Stimulated activated CD8-positive, alpha-beta memory T cell treated with anti-CD3 and anti-CD28 coated beads, Interleukin-15, amount 100 ng/mL, for 1 hour (primary cell): ENCODE data around the gene ZDHHC11.
"Not testable (repeated sequence)": the region's sequence is repeated elsewhere in the genome, so short reads cannot be mapped to it uniquely, and the experiment has no call there.

Experiments used
- DNase-seq: peaks from one replicate; pipeline ENCODE4 v3.0.0-alpha.2; 2020; ENCODE audit warnings: low read depth

Gene ZDHHC11

DNA sequence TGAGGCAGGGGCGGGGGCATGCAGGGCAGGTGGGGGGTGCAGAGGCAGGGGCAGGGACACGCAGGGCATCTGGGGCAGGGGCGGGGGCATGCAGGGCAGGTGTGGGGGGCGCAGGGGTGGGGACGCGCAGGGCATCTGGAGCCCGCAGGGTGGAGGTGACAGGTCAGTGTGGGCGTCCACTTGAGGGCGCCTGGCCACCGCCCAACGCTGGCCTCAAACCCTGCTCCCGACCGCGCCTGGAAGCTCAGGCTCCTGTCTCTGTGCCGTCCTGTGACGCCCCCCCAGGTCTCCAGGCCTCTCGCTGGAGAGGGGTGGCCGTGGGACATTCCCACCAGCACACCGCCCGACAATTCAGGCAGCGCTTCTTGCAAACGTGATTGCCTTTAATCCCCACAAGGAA, 6.9 kb downstream of the ZDHHC11 start:
- not testable (repeated sequence) for DNase-seq

DNA sequence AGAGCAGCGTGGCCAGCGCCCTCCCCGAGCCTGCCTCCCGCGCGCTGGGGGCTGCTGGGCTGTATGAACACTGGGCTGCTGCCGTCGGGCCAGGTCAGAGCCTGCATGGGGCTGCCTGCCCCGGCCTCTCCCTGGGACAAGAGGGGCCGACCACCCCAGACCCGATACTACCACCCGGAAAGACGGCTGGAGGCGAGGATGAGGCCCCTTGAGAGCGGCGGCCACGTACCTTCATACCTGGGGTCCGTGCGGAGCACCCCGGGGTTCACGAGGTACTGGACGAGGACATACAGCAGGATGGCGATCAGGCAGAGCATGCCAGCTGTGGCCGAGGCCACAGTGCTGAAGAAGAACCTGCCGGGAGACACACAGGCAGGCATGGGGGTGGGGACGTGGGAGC, 7.4 kb downstream of the ZDHHC11 start:
- not testable (repeated sequence) for DNase-seq

DNA sequence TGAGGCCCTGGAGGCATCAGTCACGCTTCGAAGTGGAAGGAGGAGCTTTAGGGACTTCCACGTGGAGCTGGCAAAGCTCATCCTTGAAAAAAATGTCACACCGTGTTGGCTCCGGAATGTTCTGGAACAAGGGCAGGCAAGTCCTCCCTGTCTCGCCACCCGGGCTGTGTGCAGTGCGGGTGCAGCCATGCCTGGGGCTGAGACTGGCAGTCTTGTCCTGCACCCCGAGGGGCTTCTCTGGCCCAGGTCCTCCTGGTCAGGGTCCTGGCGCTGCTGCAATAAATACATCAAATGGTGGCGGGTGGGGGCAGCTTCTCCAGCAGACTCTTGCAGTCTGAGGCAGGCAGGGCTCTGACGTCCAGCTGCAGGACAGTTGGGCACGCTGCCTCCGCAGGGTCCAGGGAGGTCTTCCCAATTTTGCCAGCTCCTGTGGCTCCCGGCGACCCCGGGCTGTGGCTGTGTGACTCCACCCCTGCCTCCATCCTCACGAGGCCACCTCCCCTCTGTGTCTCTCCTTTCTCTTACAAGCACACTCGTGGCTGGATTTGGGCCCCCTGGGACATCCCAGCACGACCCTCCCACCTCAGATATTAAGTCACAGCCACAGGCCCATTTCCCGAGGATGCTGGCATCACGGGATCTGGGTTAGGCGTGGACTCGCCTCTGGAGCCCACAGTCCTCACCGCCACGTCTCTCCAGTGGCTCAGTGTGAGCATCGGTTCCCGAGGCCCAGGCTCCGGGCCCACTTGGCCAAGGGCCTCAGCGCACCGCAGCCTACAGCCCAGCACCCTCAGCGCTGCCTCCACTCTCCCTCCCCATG, 8.2 kb downstream of the ZDHHC11 start:
- DNase-seq, result not testable (repeated sequence)

DNA sequence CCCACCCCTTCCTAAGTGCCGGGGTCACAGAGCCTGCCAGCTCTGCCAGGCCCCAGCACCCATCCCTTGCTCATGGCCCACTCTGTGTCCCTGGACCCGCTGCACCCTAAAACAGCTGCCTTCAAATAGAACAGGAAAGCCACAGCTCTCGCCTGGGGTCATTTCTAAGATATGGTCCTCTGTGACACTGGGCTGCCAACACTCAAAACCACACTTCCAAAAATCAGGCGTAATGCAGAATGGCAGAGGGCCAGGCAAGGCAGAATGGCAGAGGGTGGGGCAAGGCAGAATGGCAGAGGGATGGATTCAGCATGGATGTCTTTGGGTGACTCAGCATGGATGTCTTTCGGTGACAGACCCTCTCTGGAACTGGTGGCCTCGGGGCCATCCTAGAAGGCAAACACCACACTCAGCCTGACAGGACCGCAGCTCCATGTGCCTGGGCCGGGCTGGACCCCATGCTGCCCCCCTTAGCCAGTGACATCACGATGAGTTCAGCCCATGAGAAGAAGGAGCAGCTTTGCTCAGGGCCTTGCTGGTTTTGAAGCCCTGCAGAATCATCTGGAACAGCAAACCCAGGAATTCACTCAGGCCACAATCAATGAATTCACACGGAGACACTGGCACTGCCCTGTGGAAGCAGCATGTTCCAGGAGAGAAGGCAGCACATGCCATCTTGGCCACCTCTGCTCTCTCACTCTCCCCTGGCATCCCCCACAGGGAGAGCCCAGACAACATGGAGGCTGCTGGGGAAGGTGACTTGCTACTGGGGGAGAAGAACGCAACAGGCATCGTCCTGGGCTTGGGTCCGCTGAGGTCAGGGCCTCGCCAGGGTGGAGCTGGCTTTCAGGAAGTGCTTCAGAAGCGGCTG, 9.0 kb downstream of the ZDHHC11 start:
- not testable (repeated sequence) for DNase-seq

DNA sequence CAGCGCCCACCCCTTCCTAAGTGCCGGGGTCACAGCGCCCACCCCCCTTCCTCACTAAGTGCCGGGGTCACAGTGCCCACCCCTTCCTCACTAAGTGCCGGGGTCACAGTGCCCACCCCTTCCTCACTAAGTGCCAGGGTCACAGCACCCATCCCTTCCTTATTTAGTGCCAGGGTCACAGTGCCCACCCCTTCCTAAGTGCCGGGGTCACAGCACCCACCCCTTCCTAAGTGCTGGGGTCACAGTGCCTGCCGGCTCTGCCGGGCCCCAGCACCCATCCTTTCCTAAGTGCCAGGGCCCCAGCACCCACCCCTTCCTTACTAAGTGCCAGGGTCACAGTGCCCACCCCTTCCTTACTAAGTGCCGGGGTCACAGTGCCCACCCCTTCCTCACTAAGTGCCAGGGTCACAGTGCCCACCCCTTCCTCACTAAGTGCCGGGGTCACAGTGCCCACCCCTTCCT, 9.8 kb downstream of the ZDHHC11 start:
- DNase-seq, result not testable (repeated sequence)

DNA sequence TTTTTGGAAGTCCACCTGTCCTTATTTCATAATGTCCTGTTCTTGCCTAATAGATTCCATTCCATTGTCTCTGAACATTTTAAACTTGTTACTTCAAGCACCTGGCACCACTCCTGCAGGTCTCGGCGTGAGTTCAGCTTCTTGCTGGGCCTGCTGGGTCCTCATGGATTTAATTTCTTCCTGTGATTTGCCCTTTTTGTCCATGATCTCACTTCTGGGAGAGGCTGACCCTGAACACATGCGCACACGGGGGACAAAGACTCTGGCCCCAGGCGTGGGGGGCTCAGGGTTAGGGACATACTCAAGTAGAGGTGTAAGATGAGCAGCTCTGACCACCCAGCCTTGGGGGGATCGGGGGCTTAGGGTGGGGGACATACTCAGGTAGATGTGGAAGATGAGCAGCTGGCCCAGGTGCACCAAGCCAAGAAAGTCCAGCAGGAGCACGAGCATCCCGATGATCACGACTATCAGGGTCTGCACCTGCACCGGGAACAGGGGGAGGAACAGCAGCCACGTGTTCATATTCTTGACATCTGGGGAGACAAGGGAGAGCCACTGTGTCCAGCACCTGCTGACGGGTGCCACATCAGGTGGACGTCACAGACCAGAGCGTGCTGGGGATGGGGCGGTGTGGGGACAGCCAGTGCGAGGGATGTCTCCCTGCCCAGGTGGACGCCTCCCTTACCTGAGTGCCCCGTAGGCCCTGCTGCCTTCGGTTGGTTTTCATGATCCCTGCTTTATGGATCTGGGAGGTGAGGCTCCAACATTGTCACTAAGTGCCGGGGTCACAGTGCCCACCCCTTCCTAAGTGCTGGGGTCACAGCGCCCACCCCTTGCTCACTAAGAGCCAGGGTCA, 10.4 kb downstream of the ZDHHC11 start:
- DNase-seq, result not testable (repeated sequence)

DNA sequence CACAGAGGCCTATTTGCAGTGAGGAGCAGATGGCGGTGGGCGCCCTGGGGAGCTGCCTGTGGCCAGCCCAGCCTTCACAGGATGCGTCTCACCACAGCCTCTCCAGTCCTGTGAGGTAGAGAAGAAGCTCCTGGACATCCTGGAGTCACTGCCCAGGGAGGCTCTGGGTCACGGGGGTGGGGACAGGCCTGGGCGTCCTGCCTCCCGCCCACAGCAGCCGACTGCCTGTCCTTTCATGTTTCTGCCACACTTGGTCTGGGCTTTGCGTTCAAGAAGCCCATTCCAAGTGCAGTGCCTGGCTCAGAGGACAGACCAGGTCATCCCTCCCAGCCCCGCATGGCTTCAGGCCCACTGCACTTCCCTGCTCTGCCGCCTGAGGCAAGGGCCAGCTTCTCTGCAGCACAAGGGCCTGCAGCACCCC, 12.3 kb downstream of the ZDHHC11 start:
- not testable (repeated sequence) for DNase-seq

DNA sequence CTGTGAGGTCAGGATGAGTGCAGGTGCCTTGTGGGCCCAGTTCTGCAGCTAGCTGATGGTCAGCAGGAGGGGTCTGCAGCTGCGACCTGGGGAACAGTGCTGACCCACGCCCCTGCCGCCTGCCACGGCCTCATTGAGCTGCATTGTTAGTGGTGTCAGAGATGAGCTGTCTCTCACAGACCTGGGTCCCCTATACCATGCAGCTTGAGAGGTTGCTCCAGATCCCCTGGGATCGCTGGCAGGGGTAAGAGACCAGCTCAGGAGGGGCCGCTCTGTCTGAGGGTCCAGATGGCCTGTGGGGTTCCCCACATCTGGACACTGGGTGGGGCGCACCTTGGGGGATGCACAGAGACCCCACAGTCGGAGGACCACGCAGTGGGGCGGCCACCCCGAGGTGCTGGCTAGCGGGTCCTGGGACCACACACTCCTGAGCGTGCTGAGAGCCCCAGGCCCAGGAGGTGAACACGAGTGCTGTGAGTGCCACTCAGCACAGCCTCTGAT, 13.1 kb downstream of the ZDHHC11 start:
- not testable (repeated sequence) for DNase-seq

DNA sequence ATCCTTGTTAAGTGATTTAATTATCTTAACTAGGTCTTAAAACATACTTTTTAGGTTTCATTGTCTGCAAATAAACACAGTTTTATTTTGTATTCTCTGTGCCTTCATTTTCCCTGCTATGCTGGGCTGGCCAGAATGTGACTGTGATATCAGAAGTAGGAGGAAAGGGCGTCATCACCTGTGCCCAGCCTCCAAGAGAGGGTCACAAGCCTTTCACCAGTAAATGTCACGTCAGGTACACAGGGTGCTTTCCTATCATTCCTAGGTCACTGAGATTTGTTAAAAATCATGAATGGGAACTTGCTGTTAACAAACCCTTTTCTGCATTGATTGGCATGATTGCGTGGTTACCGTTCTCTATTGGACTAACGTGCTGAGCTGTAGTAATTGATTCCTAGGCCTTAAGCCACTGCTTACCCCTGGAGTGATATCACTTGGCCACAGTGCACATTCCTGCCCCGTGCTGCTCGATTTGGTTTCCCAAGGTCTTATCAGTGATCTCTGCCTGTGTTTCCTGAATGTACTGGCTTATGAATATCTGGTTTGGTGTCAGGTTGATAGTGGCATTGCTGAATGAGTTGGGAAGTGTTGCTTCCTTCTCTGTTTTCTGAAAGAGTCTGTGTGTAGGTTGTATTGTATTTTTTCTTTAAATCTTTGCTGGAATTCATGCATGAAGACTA, 14.7 kb downstream of the ZDHHC11 start:
- not testable (repeated sequence) for DNase-seq

DNA sequence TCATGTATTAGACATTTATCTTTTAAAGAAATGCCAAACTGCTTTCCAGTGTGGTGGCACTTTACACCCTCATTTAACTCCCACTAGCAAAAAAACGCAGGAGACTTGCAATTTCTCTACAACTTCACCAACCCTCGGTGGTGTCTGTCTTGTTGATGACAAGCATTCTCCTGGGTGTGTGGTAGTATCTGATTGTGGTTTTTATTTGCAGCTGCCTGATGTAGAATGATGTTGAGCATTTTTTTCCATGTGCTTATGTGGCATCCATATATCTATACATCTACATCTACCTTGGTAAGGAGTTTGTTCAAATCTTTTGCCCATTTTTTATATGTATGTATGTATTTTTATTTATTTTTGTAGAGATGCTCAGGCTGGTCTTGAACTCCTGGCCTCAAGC, 16.8 kb downstream of the ZDHHC11 start:
- not testable (repeated sequence) for DNase-seq

DNA sequence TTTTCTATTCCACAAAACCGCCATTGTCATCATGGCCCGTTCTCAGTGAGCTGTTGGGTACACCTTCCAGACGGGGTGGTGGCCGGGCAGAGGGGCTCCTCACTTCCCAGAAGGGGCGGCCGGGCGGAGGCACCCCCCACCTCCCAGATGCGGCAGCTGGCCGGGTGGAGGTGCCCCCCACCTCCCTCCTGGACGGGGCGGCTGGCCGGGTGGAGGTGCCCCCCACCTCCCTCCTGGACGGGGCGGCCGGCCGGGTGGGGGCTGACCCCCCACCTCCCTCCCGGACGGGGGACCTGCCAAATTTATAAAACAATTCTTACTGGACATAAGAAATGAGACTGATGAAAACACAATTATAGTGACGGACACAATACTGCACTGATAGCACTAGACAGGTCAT, 22.6 kb downstream of the ZDHHC11 start:
- not testable (repeated sequence) for DNase-seq

DNA sequence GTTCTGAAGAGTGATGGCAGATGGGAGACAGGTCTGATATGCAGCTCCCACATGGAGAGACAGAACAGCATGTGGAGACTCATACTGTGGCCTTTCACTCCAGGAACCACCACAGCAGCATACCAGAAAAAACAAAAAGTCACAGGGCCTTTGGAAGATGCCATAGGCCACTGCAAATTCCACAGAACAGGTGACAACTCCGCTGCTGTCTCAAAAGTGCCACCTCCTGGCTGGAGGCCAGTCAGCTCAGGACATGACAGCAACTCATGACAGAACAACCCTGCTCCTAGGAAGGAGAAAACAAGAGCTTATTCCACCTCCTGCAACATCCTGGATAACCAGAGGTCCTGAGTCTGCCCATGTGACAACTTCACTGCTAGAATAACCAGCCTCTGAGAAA, 25.2 kb downstream of the ZDHHC11 start:
- not testable (repeated sequence) for DNase-seq

DNA sequence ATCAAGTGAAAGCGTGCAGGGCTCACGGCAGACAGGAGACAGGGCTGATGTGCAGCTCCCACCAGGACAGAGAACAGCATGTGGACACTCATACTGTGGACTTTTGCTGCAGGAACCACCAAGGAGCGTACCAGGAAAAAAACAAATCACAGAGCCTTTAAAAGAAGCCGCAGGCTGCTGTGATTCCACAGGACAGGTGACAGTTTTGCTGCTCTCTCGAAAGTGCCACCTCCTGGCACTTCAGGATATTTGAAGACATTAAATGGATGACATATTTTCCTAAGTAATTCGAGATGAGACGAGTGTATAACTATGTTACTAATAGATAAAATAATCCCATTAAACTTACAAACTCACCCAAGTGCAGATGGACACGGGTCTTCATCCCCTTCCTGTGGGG, 29.3 kb downstream of the ZDHHC11 start:
- DNase-seq, result no peak

DNA sequence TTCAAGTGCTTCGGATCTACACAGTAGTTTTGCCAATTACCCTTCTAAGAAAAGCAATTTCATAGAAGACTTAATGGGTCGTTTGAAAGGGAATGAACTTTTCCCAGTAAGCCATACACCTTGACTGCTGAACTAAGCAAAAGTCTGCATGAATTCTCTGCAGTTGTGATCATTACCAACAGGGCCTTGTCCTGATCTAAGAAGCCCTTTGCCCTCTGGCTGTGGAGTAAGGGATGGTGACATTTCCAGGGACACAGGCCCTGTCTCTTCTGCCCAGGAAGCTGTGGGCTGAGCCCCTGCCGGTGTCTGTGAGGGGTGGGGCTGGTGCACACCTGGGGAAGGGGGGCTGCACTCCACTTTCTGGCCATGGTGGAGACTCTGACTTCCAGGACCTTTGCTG, 30.5 kb downstream of the ZDHHC11 start:
- no peak for DNase-seq

DNA sequence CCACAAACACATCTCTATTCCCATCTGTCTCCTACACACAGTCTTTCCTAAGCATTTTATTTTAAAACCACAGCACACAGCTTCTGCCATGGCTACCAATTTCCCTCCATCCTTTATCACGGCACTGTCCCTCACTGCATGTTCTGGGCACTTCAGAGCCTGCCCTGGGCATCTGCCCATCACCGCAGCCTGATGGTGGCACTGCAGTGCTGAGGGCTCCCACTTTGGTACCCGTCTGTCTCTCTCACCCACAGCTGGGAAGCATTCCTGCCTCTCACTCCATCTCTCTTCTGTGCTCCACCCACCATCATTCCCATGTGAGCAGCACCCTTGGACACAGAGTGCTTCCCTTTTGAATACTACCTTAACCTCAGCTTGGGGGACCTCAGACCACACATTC, 31.7 kb downstream of the ZDHHC11 start:
- DNase-seq, result no peak

DNA sequence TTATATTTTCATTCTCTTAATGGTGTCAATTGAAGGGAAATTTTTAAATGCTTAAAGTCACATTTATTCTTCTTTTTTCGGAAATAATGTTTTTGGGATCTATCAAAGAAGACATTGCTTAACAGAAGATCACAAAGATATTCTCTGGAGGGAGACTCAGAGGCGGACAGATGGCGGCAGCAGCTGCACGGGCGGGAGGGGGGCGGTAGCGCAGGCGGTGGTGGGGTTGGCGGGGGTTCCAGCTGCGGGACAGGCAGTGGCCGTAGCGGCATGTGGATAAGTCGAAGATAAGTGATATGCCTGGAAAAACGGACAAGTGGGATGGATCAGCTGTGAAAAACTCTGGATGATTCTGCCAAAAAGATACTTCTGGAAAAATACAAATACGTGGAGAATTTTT, 34.6 kb downstream of the ZDHHC11 start:
- no peak for DNase-seq

DNA sequence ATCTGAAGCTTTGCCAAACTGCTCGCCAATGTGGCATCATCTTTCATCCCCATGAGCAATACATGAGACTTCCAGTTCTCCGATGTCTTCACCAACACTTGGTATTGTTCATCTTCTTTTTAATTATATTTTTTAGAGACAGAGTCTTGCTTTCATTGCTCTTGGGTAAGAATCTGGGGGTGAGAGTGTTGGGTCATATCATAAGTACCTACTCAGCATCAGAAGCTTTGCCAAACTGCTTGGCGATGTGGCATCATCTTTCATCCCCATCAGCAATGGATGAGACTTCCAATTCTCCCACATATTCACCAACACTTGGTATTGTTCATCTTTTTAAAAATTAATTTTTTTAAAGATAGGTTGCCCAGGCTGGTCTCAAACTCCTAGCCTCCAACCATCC, 35.3 kb downstream of the ZDHHC11 start:
- DNase-seq, result no peak

DNA sequence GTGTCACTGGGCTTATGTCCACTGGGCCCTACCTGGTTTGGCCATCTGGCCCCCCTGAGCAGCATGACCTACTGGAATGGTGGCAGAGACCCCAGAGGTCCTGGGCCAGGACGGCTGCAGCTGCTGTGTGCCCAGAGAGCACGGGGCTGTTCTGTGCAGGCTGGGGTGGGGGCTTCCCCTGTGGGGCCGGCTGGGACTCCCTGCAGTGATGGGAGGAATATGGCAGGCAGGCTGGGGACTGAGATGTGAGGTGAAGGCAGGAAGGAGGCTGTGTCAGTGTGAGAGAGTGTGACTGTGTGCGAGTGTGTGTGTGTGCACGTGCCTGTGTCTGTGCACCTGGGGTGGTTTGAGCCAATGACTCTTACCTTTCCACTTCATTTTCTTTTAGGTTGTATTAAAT, 37.2 kb downstream of the ZDHHC11 start:
- not testable (repeated sequence) for DNase-seq

DNA sequence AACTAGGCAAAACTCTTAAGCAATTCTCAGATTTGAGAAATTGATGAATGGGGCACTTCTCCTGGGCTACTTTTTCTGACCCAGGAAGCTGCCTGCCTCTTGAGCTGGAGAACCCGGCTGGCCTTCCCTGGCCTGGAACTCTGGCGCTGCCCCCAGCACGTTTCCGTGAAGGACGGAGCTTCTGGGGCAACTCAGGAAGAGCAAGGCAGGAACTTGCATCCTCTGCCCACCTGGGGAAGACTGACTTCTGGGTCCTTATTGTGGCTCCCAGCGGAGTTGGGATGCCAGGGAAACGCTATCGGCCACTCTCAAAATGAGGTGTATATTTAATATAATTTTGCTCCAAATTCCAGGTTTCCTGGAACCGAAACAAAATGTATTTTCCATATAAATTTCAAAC, 39.4 kb downstream of the ZDHHC11 start:
- not testable (repeated sequence) for DNase-seq

DNA sequence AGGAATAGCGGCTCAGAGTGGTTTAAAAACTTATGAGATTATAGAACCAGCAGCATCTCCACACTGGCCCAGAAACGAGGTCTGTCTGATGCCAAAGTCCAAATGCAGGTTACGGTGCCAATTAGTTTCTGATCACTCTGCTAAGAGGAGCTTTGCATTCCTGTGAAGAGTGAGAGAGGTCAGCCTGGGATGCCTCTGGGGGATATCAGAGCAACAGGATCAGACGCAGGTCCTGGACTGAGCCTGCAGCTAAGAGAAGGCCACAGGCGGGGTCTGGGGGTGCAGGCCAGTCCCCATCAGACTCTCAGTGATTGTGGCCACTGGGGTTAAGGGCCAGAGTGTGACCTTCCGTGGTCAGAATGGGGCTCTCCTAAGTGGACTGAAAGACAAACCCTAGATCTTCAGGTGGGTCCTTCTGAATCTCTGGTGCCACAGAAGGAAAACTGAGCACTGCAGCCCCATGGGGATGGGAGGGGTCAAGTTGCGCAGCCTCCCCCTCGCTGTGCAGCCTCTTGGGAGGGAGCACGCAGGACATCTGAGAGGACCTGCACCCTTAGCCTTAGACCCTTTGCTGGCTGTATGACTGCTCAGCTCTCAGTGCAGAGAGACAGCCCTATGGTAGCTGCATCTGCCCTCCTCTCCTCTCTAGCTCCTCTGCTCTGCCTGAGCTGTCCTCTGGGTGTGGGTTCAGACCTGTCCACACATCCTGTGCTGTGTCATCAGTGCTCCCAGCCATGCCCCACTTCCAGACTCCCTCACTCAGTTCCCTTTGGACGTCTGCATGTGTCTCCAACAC, 42.9 kb downstream of the ZDHHC11 start:
- not testable (repeated sequence) for DNase-seq
